HG02571 (cell line): ENCODE results near the gene PCIF1.

ENCODE experiments used
- ATAC-seq: cut with Tn5 transposase; IDR thresholded peaks from one replicate; pipeline ENCODE4 v1.9.1; 2021; ENCODE audit warnings: mild to moderate bottlenecking, moderate library complexity; ENCODE audit not compliant: unreplicated experiment

Gene PCIF1

DNA sequence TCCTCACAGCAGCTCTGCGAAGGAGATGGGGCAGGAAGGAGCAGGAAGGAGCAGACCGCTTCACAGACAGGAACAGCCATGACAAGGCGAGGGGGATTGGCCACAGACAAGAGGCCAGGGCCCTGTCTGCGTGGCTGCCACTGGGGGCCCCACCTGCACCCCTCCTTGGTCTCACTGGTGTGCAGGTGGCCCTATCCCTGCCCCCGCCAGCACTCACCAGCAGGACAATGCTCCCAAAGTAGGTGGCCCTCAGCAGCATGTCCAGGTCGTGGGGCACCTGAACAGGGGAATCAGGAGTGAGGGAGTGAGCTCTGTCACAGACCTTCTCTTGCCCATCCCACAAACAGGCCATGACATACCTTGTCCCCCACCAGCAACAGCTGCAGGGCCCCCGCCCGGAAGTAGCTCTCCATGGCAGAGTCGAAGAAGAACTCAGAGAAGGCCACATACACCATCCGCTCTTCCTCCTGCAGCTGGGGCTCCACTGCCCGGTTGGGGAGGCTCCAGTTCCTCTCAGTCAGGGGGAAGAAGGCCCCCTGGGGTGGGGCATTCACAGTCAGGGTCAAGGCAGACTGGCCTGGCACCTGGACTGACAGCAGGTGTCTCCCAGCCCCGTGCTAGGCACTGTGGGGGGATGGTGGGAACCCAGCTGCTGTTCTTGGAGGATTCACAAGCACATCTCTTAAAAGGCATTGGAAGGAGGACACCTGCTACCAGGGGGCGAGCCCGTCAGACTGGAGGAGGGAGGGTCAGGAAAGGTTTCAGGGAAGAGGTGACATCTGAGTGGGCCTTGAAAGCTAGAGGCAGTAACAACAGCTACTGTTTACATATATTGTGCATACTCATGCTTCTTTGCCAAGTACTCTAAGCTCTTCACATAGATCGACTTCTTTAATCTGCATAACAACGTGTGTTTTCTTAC, 29.6 kb upstream of the PCIF1 start:
- ATAC-seq, result no peak

DNA sequence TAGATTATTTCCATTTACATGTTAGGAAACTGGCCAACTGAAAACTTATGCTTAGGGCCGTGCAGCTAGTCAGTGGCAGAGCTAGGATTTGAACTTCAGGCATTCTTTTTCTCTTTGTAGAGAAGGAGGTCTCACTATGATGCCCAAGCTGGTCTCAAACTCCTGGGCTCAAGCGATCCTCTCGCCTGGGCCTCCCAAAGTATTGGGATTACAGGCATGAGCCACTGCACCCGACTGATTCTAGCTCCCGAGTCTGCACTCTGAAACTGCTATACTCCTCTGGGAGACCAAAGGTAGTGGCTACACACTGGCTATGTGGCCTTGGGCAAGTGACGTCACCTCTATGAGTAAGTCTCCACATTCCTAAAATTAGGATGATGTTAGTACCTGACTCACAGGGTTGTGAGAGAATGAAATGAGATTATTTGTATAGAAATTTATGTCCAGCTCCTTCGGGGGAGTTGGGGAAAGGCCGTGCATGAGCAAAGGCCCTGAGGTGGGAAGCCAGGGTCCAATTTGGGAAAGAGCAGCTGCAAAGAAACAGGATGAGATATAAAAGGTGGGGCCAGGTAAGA, 28.9 kb upstream of the PCIF1 start:
- ATAC-seq, result no peak

GRCh38 chr20:45907219-45907948, 27.1 kb upstream of the PCIF1 start:
- no peak for ATAC-seq

DNA sequence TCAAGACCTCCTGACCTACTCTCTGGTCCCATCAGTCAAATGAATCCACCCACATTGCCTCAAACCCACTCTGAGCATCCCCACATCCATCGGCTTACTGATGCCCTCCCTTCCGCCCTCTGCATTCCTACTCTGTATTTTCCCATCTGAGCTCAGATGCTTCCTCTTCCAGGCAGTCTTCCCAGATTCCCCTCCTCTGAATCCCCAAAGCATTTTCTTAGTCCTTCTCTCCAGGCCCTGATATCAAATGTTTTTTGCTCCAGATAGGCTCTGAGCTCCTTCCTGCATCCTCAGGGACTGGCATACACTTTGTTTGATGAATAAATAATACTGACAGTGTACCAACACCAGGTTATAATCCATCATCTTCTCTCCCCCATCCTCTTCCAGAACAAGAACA, 26.4 kb upstream of the PCIF1 start:
- ATAC-seq, result no peak

GRCh38 chr20:45909336-45909808, 25.1 kb upstream of the PCIF1 start:
- ATAC-seq, result no peak

- no peak for ATAC-seq
Observed at GRCh38 chr20:45909817-45910669, 24.4 kb upstream of the PCIF1 start.

DNA sequence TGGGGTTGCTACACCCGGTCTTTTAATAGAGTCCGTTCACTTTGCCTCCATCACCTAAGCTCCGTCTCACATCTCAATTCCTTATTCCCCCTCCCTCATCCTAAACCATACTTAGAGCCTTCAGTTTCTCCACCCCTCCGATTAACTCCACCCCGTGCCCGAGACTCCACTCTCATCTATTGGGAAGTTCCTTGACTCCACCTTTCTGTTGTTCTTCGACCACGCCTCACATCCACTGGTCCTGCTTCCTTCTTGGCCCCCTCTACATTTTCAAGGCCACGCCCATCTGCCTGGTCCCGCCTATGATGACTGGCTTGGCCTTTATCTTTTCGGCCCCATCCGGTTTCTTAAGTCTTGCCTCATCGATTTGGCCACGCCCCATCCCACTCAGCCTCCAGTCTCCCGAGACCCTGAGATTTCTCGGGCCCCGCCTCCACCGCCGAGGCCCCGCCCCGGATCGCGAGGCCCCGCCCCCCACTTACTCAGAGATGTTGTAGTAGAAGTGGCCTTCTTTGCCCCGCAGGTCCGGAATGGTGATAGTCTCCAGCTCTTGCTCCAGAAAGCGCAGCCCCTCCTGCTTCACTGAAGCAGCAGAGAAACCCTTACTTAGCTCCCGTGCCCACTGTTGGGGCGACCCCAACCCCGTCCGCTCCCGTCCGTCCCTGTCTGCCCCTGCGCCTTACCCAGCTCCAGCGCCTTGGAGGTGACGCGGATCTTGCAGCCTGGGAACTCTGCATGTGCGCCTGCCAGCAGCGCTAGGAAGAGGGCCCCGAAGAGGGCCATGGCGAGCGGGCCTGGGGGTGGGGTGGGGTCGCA, 23.6 kb upstream of the PCIF1 start:
- peak; percentile 80 for ATAC-seq

DNA sequence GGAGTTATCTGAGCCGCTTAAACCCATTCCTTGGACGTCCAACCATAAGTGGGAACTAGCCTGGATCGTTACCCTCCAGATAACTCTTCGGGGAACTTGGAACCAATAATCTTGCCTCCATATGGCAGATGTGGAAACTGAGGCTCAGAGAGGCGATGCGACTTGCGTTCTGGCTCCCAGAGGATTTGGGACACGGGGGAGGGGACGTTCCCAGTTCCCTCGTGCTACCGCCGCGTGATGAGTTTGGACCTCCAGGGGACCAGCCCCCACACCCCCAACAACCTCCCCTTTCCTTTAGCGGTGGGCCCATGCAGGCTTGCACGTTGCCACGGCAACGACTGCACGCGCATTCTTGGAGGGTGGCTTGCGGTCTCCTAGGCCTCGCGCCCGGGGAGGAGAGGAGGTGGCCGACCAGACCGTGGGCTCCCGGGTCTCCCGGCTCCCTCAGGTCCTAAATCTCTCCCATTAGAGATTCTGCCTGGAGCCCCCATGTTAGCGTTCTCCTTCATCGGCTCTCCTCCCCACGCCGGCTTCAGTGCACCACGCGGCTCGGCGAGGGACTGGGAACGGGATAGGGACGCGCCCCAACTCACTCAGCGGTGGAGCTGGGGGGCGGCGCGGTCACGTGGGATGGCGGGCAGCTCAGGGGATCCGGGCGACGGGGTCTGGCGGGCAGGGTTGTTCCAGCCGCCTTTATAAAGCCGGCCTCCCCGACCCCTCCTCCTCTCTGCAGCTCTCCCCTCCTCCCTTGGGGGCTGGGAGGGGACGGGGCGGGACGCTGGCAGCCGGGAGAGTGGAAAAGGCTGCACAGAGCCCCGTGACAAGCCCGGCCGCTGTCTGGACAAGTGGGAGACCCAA, 22.8 kb upstream of the PCIF1 start, which contains the start of gene PLTP:
Gene PLTP, minus strand, starts transcription at position 670 of the 858 bp plus-strand sequence. CDS start 703 bp downstream, outside the sequence.
- no peak for ATAC-seq

DNA sequence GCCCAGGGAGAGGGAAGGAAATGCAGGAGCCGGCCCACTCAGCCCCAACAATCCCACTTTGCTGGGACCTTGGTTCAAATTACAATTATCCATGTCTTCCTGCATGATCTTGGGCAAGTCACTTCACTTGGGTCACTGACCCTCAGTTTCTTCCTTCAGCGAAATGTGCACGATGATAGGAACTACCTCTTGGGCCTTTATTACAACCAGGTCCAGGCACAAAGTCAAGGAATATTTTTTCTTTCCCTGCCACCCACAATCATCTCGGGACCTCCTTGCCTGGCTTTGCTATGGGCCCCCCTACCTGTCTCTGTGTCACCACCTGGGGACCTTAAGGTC, 22.2 kb upstream of the PCIF1 start:
- ATAC-seq, result no peak

DNA sequence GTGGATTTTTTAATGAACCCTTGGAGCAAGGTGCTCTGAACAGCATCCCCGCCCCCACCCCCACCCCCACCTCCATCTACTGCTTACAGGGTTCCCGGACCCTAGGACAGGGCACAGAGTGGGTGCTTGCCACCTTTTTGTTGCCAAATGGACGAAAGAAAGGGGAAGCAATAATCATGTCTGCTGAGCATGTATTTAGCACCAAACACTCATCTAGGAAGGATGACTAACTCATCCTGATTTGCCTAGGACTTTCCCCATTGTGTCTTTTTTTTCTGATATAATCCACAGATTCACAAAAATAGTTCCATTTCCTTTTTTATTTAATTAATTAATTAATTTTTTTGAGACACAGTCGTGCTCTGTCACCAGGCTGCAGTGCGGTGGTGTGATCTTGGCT, 21.4 kb upstream of the PCIF1 start:
- ATAC-seq, result no peak

- no peak for ATAC-seq
Observed at GRCh38 chr20:45917790-45918141, 16.7 kb upstream of the PCIF1 start.

GRCh38 chr20:45918182-45918737, 16.2 kb upstream of the PCIF1 start:
- ATAC-seq, result no peak

DNA sequence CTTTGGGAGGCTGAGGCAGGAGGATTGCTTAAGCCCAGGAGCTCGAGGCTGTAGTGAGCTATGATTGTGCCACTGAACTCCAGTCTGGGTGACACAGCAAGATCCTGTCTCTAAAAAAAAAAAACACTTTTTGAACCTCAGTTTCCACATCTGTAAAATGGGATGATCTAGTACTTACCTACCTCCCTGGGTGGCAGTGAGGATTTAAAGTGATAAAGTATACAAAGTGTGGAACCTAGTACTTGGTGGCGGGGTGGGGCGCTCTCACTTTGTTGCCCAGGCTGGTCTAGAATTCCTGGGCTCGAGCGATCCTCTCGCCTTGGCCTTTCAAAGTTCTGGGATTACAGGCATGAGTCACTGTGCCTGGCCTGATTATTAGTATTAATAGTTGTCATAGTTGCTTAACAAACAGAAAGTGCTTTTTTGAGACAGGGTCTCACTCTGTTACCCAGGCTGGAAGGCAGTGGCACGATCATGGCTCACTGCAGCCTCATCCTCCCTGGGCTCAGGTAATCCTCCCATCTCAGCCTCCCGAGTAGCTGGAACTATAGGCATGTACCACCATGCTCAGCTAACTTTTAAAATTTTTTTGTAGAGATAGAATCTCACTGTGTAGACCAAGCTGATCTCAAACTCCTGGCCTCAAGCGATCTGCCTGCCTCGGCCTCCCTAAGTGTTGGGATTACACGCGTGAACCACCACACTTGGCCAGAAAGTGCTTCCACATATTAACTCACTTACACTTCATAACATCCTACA, 15.5 kb upstream of the PCIF1 start:
- no peak for ATAC-seq

- no peak for ATAC-seq
Observed at GRCh38 chr20:45919542-45920399, 14.7 kb upstream of the PCIF1 start.

DNA sequence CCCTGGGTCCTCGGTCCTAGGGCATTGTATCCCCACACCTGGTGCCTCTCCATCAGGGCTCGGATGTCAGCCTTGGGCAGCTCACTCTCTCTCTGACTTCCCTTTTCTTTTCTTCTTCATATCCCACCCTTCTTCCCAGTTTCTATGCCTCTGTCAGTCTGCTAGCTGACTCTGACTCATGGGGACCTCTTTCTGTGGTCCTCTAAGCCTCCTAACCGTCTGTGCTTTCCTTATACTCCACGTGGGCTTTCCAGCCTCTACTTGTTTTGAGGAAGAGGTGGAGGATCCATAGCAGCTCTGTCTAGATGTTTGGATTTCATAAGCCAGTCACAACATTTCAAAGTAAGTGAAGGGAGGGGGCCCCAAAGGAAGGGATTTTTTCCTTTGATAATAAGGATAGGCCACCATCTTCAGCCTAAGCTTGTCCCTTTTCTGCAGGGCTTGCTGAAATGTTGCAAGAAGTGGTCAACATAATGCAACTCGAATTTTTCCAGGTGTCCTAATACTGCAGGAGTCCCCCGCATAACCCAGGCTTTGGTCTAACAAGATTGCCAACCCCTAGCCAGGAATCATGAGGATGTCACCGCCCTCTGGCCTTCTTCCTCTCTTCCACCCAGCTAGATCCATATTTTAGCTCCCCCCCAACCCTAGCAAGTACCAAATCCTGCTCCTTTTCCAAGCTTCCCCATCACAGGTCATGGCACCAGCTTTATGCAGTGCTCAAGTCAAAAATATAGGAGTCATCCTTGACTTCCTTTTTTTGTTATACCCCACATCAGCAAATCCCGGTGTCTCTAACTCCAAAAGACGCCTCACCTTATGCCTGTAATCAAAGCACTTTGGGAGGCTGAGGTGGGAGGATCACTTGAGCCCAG, 13.8 kb upstream of the PCIF1 start:
- no peak for ATAC-seq
